ENCODE results near the gene NEMF.

- TF ChIP-seq REST (IDR thresholded peaks at IDR 0.05; ENCODE audit: insufficient read depth in 1 of 2, low read depth in 2 of 2, low read length in 2 of 2) (no peak), TAF1 (IDR thresholded peaks at IDR 0.05; ENCODE audit: borderline replicate concordance, insufficient read depth, low read length) (no peak), POLR2AphosphoS5 (IDR thresholded peaks at IDR 0.05; ENCODE audit: low read depth, low read length) (no peak), SIN3A (IDR thresholded peaks at IDR 0.05; ENCODE audit: borderline replicate concordance, insufficient read depth, low read length) (no peak)
Observed at GRCh38 chr14:49745191-49745590, 107.4 kb downstream of the NEMF start.

All from PFSK-1 (cell line).